Measurements from ENCODE around the gene RAET1E.
"Not testable (repeated sequence)": the region's sequence is repeated elsewhere in the genome, so short reads cannot be mapped to it uniquely, and the experiment has no call there.

RAET1E gene

GRCh38 chr6:149860513-149860833, 37.4 kb downstream of the RAET1E start:
- DNase-seq, result no peak

- no peak for DNase-seq
Measured at GRCh38 chr6:149859938-149860337, 38.0 kb downstream of the RAET1E start.

DNA sequence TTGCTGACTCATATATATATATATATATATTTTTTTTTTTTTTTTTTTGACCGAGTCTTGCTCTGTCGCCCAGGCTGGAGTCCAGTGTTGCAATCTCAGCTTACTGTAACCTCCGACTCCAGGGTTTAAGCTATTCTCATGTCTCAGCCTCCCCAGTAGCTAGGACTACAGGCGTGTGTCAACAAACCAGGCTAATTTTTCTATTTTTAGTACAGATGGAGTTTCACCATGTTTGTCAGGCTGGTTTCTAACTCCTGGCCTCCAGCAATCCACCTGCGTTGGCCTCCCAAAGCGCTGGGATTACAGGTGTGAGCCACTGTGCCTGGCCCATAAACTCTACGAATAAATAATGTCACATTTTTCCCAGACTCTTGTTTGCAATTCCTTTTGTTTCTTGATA, 38.5 kb downstream of the RAET1E start:
- DNase-seq, result no peak

- no peak for DNase-seq
Measured at GRCh38 chr6:149857541-149857940, 40.4 kb downstream of the RAET1E start.

- no peak for DNase-seq
Measured at GRCh38 chr6:149856256-149856994, 41.5 kb downstream of the RAET1E start.

DNA sequence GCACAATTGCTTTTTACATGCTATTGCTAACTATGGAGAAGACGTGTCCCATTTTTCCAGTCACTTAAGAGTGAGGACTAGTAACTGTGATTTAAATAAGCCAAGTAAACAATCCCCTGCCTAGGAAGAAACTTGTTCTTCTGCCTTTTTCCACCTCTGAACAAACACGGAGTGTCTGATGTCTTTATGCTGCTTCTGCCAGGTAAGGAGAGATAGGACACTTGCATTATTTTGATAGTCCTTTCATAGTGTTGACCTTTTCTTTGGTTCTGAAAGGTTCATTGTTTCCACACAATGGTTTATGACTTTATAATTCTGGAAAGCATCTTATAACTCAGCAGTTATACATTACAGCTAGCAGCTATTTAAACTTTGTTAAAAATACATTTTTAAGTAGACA, 42.2 kb downstream of the RAET1E start:
- DNase-seq, result no peak

GRCh38 chr6:149855040-149855654, 42.8 kb downstream of the RAET1E start:
- DNase-seq, result no peak

DNA sequence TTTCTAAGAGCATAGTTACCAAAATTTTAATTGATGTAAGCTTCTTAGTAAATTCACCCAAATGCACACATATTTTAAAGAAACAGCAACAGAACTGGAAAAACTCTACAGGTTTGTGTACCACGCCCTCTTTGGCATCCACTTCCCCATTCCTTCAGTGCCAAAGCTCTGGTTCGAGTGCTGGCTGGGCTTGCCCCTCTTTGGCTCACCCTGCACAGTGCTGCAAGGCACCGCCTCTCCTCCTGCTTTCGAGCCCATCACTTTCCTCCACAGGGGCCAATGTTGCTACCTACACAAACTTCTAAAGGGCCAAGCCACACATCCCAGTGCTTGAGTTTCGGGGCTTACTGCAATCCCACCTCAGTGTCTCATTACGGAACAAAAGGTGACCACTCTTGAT, 43.4 kb downstream of the RAET1E start:
- no peak for DNase-seq

- DNase-seq, result not testable (repeated sequence)
Measured at GRCh38 chr6:149854017-149854416, 43.9 kb downstream of the RAET1E start.

DNA sequence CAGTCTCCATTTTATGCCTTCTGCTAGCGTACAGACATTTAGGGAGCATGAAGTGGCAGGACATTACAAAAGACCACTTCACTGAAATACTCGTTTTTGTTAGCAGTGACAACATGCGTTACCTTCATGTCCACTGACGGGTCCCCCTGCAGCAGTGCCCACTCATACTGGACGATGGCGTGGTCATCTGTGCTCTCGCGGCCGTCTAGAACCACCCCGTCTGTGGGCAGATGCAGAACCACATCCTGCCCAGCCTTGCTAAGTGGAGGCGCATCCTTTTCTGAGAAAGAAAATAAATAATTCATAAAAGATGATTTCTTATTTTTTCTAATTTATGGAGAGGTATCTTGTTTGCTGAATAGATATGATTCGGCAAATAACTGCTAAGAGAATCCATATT, 45.0 kb downstream of the RAET1E start:
- DNase-seq, result no peak

- no peak for DNase-seq
Measured at GRCh38 chr6:149852180-149852579, 45.7 kb downstream of the RAET1E start.

DNA sequence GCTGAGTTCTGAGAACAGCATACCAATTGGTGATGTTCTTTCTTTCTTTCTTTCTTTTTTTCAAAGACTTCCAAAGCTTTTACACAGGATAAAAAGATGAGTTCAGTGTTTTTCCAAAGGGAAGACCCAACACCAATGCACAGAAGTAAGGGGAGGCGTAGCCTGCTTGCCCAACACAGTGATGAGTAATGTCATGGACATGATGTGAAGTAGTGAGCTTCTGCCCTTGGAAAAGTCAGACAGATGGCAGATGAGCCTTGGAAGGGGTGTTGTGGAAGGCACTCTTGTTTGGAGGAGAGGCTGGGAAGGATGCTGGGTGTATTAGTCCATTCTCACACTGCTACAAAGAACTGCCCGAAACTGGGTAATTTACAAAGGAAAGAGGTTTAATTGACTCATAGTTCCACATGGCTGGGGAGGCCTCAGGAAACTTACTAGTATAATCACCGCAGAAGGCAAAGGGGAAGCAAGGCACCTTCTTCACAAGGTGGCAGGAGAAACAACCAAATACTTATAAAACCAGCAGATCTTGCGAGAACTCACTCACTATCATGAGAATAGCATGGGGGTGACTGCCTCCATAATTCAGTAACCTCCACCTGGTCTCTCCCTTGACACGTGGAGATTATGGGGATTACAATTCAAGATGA, 46.3 kb downstream of the RAET1E start:
- no peak for DNase-seq

DNA sequence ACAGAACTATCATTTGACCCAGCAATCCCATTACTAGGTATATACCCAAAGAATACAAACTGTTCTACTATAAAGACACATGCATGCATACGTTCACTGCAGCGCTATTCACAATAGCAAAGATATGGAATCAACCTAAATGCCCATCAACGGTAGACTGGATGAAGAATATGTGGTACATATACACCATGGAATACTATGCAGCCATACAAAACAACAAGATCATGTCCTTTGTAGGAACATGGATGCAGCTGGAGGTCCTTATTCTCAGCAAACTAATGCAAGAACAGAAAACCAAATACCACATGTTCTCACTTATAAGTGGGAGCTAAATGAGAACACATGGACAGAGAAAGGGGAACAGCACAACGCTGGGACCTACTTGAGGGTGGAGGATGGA, 49.6 kb downstream of the RAET1E start:
- not testable (repeated sequence) for DNase-seq
